Endothelial cell (in vitro differentiated cells): ENCODE data around the gene ZNF91. TPM values are rescaled to one million over a fixed set of nuclear protein-coding genes. Genes with fewer than 3 reads are reported as not detected.
"Not testable (repeated sequence)": the region's sequence is repeated elsewhere in the genome, so short reads cannot be mapped to it uniquely, and the experiment has no call there.

ENCODE experiments used
- DNase-seq: peaks from one replicate; pipeline ENCODE4 v3.0.0; 2021; ENCODE audit warnings: low spot score
- H3K27ac Mint-ChIP-seq: one replicate; pipeline ENCODE4 v1.8.0; 2021; ENCODE audit warnings: mixed read lengths, inconsistent platforms; ENCODE audit not compliant: unreplicated experiment
- H3K27me3 Mint-ChIP-seq: one replicate; pipeline ENCODE4 v1.8.0; 2021; ENCODE audit warnings: mild to moderate bottlenecking, moderate library complexity, mixed read lengths, inconsistent platforms; ENCODE audit not compliant: unreplicated experiment
- H3K36me3 Mint-ChIP-seq: one replicate; pipeline ENCODE4 v1.8.0; 2021; ENCODE audit warnings: mild to moderate bottlenecking, low read depth, mixed read lengths, inconsistent platforms; ENCODE audit not compliant: unreplicated experiment
- H3K4me1 Mint-ChIP-seq: one replicate; pipeline ENCODE4 v1.8.0; 2021; ENCODE audit warnings: mild to moderate bottlenecking, mixed read lengths, inconsistent platforms; ENCODE audit not compliant: unreplicated experiment
- H3K4me3 Mint-ChIP-seq: one replicate; pipeline ENCODE4 v1.8.0; 2021; ENCODE audit warnings: mild to moderate bottlenecking, mixed read lengths, inconsistent platforms; ENCODE audit not compliant: unreplicated experiment
- H3K9me3 Mint-ChIP-seq: one replicate; pipeline ENCODE4 v1.8.0; 2021; ENCODE audit warnings: mixed read lengths, inconsistent platforms; ENCODE audit not compliant: unreplicated experiment
- CTCF ChIP-seq: fragments of 200-600 bp; sonication (generic); IDR thresholded peaks from one replicate; pipeline ENCODE4 v1.5.0; 2021; ENCODE audit warnings: antibody characterized with exemption; ENCODE audit not compliant: unreplicated experiment
- total RNA-seq: library from RNA; stranded (reverse); fragmentation: NEBNext Ultra II Directional; extraction: Animal tissue kit (Norgen Biotek cat#: 25700); gene quantifications from one replicate; pipeline ENCODE4 v1.2.1, GENCODE V29; 2021; ENCODE audit not compliant: unreplicated experiment

The ZNF91 gene
- total RNA-seq, 1 donor from 2014 or later, result 51.4 TPM

DNA sequence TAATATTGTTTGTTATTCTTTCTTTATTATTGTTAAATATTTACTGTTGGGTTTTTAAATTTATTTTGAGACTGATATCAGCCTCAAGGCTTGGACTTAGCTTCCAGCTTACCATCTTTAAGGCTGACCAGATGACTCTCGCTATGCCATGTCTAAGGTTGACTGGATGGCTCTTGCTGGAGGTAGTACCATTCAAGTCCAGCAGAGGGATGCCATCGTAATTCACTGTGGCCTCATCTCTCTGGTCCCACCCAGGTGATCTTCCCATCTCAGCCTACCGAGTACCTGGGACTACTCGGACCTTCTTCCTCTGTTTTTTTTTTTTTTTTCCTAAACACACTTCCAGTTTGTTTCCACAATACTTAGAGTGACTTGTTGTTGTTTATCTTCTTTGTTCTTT, 41.7 kb upstream of the ZNF91 start:
- H3K4me3 Mint-ChIP-seq, result no peak overlapping the region
- peaks cover 45% of the 10 kb centered on the region for H3K9me3 Mint-ChIP-seq
- H3K4me1 Mint-ChIP-seq, result no peaks in the 10 kb centered on the region
- no peaks in the 10 kb centered on the region for H3K36me3 Mint-ChIP-seq
- TF ChIP-seq CTCF, result no peak
- H3K27ac Mint-ChIP-seq, result no peak overlapping the region
- DNase-seq, result no peak
- peaks cover 2% of the 10 kb centered on the region for H3K27me3 Mint-ChIP-seq

DNA sequence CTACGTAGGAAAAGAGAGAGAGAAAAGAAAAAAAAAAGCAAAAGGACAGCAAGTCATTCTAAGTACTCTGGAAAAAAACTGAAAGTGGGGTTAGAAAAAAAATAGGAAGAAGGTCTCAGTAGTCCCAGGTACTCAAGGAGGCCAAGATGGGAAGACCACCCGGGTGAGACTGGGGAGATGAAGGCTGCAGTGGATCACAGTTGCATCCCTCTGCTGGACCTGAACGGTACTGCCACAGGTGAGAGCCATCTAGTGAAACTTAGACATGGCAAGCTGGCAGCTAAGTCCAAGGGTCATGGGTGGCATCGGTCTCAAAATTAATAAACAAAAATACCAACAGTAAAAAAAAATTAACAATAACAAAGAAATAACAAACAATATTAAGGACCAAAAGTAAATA, 41.0 kb upstream of the ZNF91 start:
- no peak for TF ChIP-seq CTCF
- peaks cover 45% of the 10 kb centered on the region for H3K9me3 Mint-ChIP-seq
- no peaks in the 10 kb centered on the region for H3K36me3 Mint-ChIP-seq
- H3K27ac Mint-ChIP-seq, result no peak overlapping the region
- no peaks in the 10 kb centered on the region for H3K4me1 Mint-ChIP-seq
- no peaks in the 10 kb centered on the region for H3K27me3 Mint-ChIP-seq
- DNase-seq, result no peak
- H3K4me3 Mint-ChIP-seq, result no peak overlapping the region

DNA sequence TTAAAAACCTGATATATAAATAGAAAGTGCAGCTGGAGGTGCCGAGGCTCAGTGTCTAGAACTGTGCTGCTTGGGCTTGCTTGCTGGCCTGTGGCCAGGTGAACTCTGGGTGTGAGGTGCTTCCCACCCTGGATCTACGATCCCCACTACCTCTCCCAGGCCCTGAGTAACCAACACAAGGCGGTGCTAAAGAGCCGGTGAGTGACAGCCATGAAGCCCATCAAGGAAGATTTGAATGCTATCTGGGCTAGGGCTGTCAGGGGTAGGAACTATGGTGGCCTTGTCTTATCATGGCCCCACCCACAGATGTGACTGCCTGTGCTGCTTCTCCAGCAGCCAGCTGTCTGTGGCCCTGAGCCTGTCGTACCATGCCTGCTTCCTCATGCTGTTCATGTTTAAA, 25.6 kb upstream of the ZNF91 start:
- TF ChIP-seq CTCF, result no peak
- Mint-ChIP-seq H3K9me3 (peaks cover 10% of the 10 kb centered on the region), H3K4me3 (no peak overlapping the region), H3K4me1 (no peaks in the 10 kb centered on the region), H3K36me3 (peaks cover 4% of the 10 kb centered on the region), H3K27me3 (peaks cover 6% of the 10 kb centered on the region), H3K27ac (no peak overlapping the region)
- DNase-seq, result no peak

- peaks cover 10% of the 10 kb centered on the region for H3K9me3 Mint-ChIP-seq
- not testable (repeated sequence) for H3K36me3 Mint-ChIP-seq, H3K4me1 Mint-ChIP-seq
Measured at GRCh38 chr19:23419261-23419660, 24.0 kb upstream of the ZNF91 start.

GRCh38 chr19:23415561-23416191, 20.4 kb upstream of the ZNF91 start:
- peak overlapping the region; percentile 88 for H3K4me3 Mint-ChIP-seq
- H3K27me3 Mint-ChIP-seq, result peaks cover 3% of the 10 kb centered on the region
- H3K36me3 Mint-ChIP-seq, result no peaks in the 10 kb centered on the region
- peak overlapping the region; percentile 74 for H3K27ac Mint-ChIP-seq
- peak; percentile 58 for DNase-seq
- no peak for TF ChIP-seq CTCF
- H3K9me3 Mint-ChIP-seq, result no peaks in the 10 kb centered on the region
- H3K4me1 Mint-ChIP-seq, result peaks cover 8% of the 10 kb centered on the region

More at GRCh38 chr19:23419261-23419660, 24.0 kb upstream of the ZNF91 start:
- H3K27ac Mint-ChIP-seq, H3K27me3 Mint-ChIP-seq, DNase-seq, H3K4me3 Mint-ChIP-seq: not testable (repeated sequence)
